ENCODE results near the gene CADPS2. TPM values are rescaled to one million over a fixed set of nuclear protein-coding genes. Genes with fewer than 3 reads are reported as not detected.
"Not testable (repeated sequence)": the region's sequence is repeated elsewhere in the genome, so short reads cannot be mapped to it uniquely, and the experiment has no call there.

The CADPS2 gene
- total RNA-seq, 2 experiments from 2014 or later = not detected

GRCh38 chr7:122844191-122844988 is 41.9 kb downstream of the CADPS2 start:
- ChIA-PET CTCF (ENCODE audit: unreplicated experiment) (no interaction called here), POLR2A (no interaction called here)
- no peaks in the 10 kb centered on the region for H4K20me1 ChIP-seq (ENCODE audit: insufficient read depth, low read length)
- no peaks in the 10 kb centered on the region for H3K9me3 ChIP-seq (ENCODE audit: low read length)
- no peaks in the 10 kb centered on the region for H3K36me3 ChIP-seq (ENCODE audit: insufficient read depth, low read length)
- H3K9me2 ChIP-seq (ENCODE audit: insufficient read depth, low read length) = no peaks in the 10 kb centered on the region
- H3K27ac ChIP-seq (ENCODE audit: low read depth, low read length, poor library complexity, severe bottlenecking) = no peak overlapping the region
- H3K4me2 ChIP-seq (ENCODE audit: low read length) = no peak overlapping the region
- intact Hi-C loops (cut with micrococcal nuclease; ENCODE audit: unreplicated experiment) = no loop called here
- no peak overlapping the region for H3K4me3 ChIP-seq (ENCODE audit: low read depth, low read length, poor library complexity, severe bottlenecking)
- no TSS peak for BruUV-seq (replicated peaks)
- no peaks in the 10 kb centered on the region for H3K79me2 ChIP-seq (ENCODE audit: insufficient read depth, low read depth, low read length)
- no peak overlapping the region for H2AFZ ChIP-seq (ENCODE audit: low read length)
- TF ChIP-seq EZH2phosphoT487 (IDR thresholded peaks at IDR 0.05; ENCODE audit: borderline replicate concordance, low read depth, low read length) (no peak), CTCF (conservative IDR thresholded peaks at IDR 0.05; ENCODE audit: low read length) (no peak)
- DNase-seq (ENCODE audit: low spot score) = no peak
- no peaks in the 10 kb centered on the region for H3K4me1 ChIP-seq (ENCODE audit: insufficient read depth, low read length, poor library complexity, severe bottlenecking)

- Histone ChIP-seq H3K4me2 (ENCODE audit: low read length) (no peak overlapping the region), H3K27ac (ENCODE audit: low read depth, low read length, poor library complexity, severe bottlenecking) (no peak overlapping the region), H3K79me2 (ENCODE audit: insufficient read depth, low read depth, low read length) (no peaks in the 10 kb centered on the region), H3K9me3 (ENCODE audit: low read length) (no peaks in the 10 kb centered on the region), H3K4me3 (ENCODE audit: low read depth, low read length, poor library complexity, severe bottlenecking) (no peak overlapping the region), H4K20me1 (ENCODE audit: insufficient read depth, low read length) (no peaks in the 10 kb centered on the region), H3K4me1 (ENCODE audit: insufficient read depth, low read length, poor library complexity, severe bottlenecking) (no peaks in the 10 kb centered on the region), H3K36me3 (ENCODE audit: insufficient read depth, low read length) (no peaks in the 10 kb centered on the region), H2AFZ (ENCODE audit: low read length) (no peak overlapping the region), H3K9me2 (ENCODE audit: insufficient read depth, low read length) (no peaks in the 10 kb centered on the region)
- ChIA-PET CTCF (ENCODE audit: unreplicated experiment) (no interaction called here), POLR2A (interaction anchor here (1.0 to 1.1 kb wide), 2 partner anchors 16 to 32 kb away, joined by 3 read pairs; no protein-coding TSS in a partner anchor)
- BruUV-seq (replicated peaks) = no TSS peak
- TF ChIP-seq CTCF (conservative IDR thresholded peaks at IDR 0.05; ENCODE audit: low read length) = no peak
- TF ChIP-seq EZH2phosphoT487 (IDR thresholded peaks at IDR 0.05; ENCODE audit: borderline replicate concordance, low read depth, low read length) = no peak
- no peak for DNase-seq (ENCODE audit: low spot score)
- intact Hi-C loops (cut with micrococcal nuclease; ENCODE audit: unreplicated experiment) = no loop called here
Measured at GRCh38 chr7:122842971-122843370, 43.3 kb downstream of the CADPS2 start.

GRCh38 chr7:122836286-122836685 is 50.0 kb downstream of the CADPS2 start:
- H3K27ac ChIP-seq (ENCODE audit: low read depth, low read length, poor library complexity, severe bottlenecking); H3K9me3 ChIP-seq (ENCODE audit: low read length); H3K4me3 ChIP-seq (ENCODE audit: low read depth, low read length, poor library complexity, severe bottlenecking); H3K79me2 ChIP-seq (ENCODE audit: insufficient read depth, low read depth, low read length); BruUV-seq (replicated peaks); H3K4me2 ChIP-seq (ENCODE audit: low read length); DNase-seq (ENCODE audit: low spot score); H3K9me2 ChIP-seq (ENCODE audit: insufficient read depth, low read length); CTCF ChIA-PET (ENCODE audit: unreplicated experiment); H2AFZ ChIP-seq (ENCODE audit: low read length); H3K4me1 ChIP-seq (ENCODE audit: insufficient read depth, low read length, poor library complexity, severe bottlenecking); H3K36me3 ChIP-seq (ENCODE audit: insufficient read depth, low read length); intact Hi-C loops (cut with micrococcal nuclease; ENCODE audit: unreplicated experiment); H4K20me1 ChIP-seq (ENCODE audit: insufficient read depth, low read length): not testable (repeated sequence)
- POLR2A ChIA-PET = interaction anchor here (1.5 kb wide), 1 partner anchor 160 kb away, joined by 3 read pairs; the partner anchor contains the start of gene TAS2R16

- H3K4me2 ChIP-seq (ENCODE audit: low read length); DNase-seq (ENCODE audit: low spot score); H3K4me3 ChIP-seq (ENCODE audit: low read depth, low read length, poor library complexity, severe bottlenecking); H3K79me2 ChIP-seq (ENCODE audit: insufficient read depth, low read depth, low read length); BruUV-seq (replicated peaks); H4K20me1 ChIP-seq (ENCODE audit: insufficient read depth, low read length); H3K27ac ChIP-seq (ENCODE audit: low read depth, low read length, poor library complexity, severe bottlenecking); intact Hi-C loops (cut with micrococcal nuclease; ENCODE audit: unreplicated experiment); CTCF ChIA-PET (ENCODE audit: unreplicated experiment); H3K36me3 ChIP-seq (ENCODE audit: insufficient read depth, low read length); H3K9me2 ChIP-seq (ENCODE audit: insufficient read depth, low read length); H2AFZ ChIP-seq (ENCODE audit: low read length); H3K9me3 ChIP-seq (ENCODE audit: low read length); H3K4me1 ChIP-seq (ENCODE audit: insufficient read depth, low read length, poor library complexity, severe bottlenecking): not testable (repeated sequence)
- POLR2A ChIA-PET = interaction anchor here (1.5 kb wide), 1 partner anchor 161 kb away, joined by 3 read pairs; the partner anchor contains the start of gene TAS2R16
Measured at GRCh38 chr7:122834571-122834942, 51.7 kb downstream of the CADPS2 start.
